IMR-90 (cell line): ENCODE measurements around the gene RAX2. TPM values are rescaled to one million over a fixed set of nuclear protein-coding genes. Genes with fewer than 3 reads are reported as not detected.

ENCODE experiments used
- ATAC-seq: fragments of 200-7000 bp; cut with Tn5 transposase; 2 replicates; pipeline ENCODE4 v1.9.1; 2020; ENCODE audit warnings: low read depth, mild to moderate bottlenecking, moderate library complexity
- BruUV-seq: library from RNA; stranded (reverse); fragments of 400-500 nt; replicated peaks from 2 replicates; lab custom pipeline; 2021; lab: Mats Ljungman, UMichigan
- CTCF ChIA-PET: fragments of 300-600 bp; formaldehyde crosslinking; extraction: SDS; loops from one replicate; lab custom pipeline; 2021; ENCODE audit warnings: antibody characterized with exemption; lab: Yijun Ruan, JAX
- POLR2A ChIA-PET: fragments of 300-600 bp; sonication (Branson Sonifier 250); formaldehyde crosslinking; loops from one replicate; lab custom pipeline; 2022; ENCODE audit warnings: antibody characterized with exemption; ENCODE audit not compliant: unreplicated experiment; lab: Charles Lee
- DNase-seq: peaks from one replicate; pipeline ENCODE4 v3.0.0; 2013
- H2AFZ ChIP-seq: replicated peaks from 2 replicates; pipeline ENCODE3; 2013; ENCODE audit warnings: low read length, mild to moderate bottlenecking; ENCODE audit not compliant: poor library complexity
- H2AK5ac ChIP-seq: 2 replicates; pipeline ENCODE4 v1.6.1; 2013; ENCODE audit warnings: low read depth, low read length, inconsistent platforms
- H2AK9ac ChIP-seq: replicated peaks from 2 replicates; pipeline ENCODE3; 2013; ENCODE audit warnings: mild to moderate bottlenecking, low read depth, low read length, moderate library complexity; ENCODE audit not compliant: poor library complexity
- H2BK120ac ChIP-seq: 2 replicates; pipeline ENCODE4 v1.6.1; 2013; ENCODE audit warnings: low read depth, low read length, inconsistent platforms
- H2BK15ac ChIP-seq: 3 replicates; pipeline ENCODE4 v1.6.1; 2013; ENCODE audit warnings: low read depth, low read length, inconsistent platforms
- H2BK20ac ChIP-seq: 2 replicates; pipeline ENCODE4 v1.6.1; 2013; ENCODE audit warnings: low read depth, mild to moderate bottlenecking, inconsistent platforms, low read length, moderate library complexity
- H2BK5ac ChIP-seq: 2 replicates; pipeline ENCODE4 v1.6.1; 2013; ENCODE audit warnings: mild to moderate bottlenecking, low read depth, low read length, inconsistent platforms; ENCODE audit not compliant: poor library complexity, severe bottlenecking
- H3K14ac ChIP-seq: replicated peaks from 2 replicates; pipeline ENCODE4 v1.6.1; 2013; ENCODE audit warnings: low read depth, low read length, inconsistent platforms
- H3K18ac ChIP-seq: 2 replicates; pipeline ENCODE4 v1.6.1; 2013; ENCODE audit warnings: low read depth, low read length, control low read depth
- H3K23ac ChIP-seq: 2 replicates; pipeline ENCODE4 v1.6.1; 2013; ENCODE audit warnings: low read depth, low read length, inconsistent platforms
- H3K27ac ChIP-seq: 2 replicates; pipeline ENCODE4 v1.5.1; 2013; ENCODE audit warnings: mild to moderate bottlenecking, control low read depth, low read length; ENCODE audit not compliant: insufficient read depth
- H3K27me3 ChIP-seq: 2 replicates; pipeline ENCODE4 v1.6.1; 2013; ENCODE audit warnings: low read length; ENCODE audit not compliant: control insufficient read depth, insufficient read depth
- H3K36me3 ChIP-seq: 2 replicates; pipeline ENCODE4 v1.6.1; 2013; ENCODE audit warnings: low read length, mixed read lengths; ENCODE audit not compliant: control insufficient read depth, insufficient read depth
- H3K4ac ChIP-seq: 2 replicates; pipeline ENCODE4 v1.6.1; 2013; ENCODE audit warnings: low read depth, low read length, inconsistent platforms
- H3K4me1 ChIP-seq: 2 replicates; pipeline ENCODE4 v1.6.1; 2013; ENCODE audit warnings: low read length, mixed read lengths; ENCODE audit not compliant: control insufficient read depth, insufficient read depth
- H3K4me2 ChIP-seq: 2 replicates; pipeline ENCODE4 v1.6.1; 2013; ENCODE audit warnings: low read depth, mild to moderate bottlenecking, control low read depth, low read length, moderate library complexity
- H3K4me3 ChIP-seq: 2 replicates; pipeline ENCODE4 v1.5.1; 2013; ENCODE audit warnings: low read depth, mild to moderate bottlenecking, control low read depth, low read length, moderate library complexity; ENCODE audit not compliant: insufficient read depth
- H3K56ac ChIP-seq: 2 replicates; pipeline ENCODE4 v1.6.1; 2013; ENCODE audit warnings: low read length, inconsistent platforms; ENCODE audit not compliant: insufficient read depth; ENCODE audit errors: extremely low read depth
- H3K79me1 ChIP-seq, 2 experiments: 2 replicates each; pipeline ENCODE4 v1.6.1; 2013; ENCODE audit warnings: low read length in 2 of 2, inconsistent platforms in 1 of 2, low read depth in 1 of 2
- H3K9ac ChIP-seq: 2 replicates; pipeline ENCODE4 v1.6.1; 2013; ENCODE audit warnings: low read depth, low read length, control low read depth
- H3K9me1 ChIP-seq: 2 replicates; pipeline ENCODE4 v1.6.1; 2013; ENCODE audit warnings: low read length, inconsistent platforms; ENCODE audit not compliant: insufficient read depth
- H3K9me3 ChIP-seq: 2 replicates; pipeline ENCODE4 v1.6.1; 2013; ENCODE audit warnings: low read length; ENCODE audit not compliant: control insufficient read depth, insufficient read depth
- H4K20me1 ChIP-seq: 2 replicates; pipeline ENCODE4 v1.6.1; 2013; ENCODE audit warnings: low read length, inconsistent platforms; ENCODE audit not compliant: insufficient read depth
- H4K5ac ChIP-seq: 2 replicates; pipeline ENCODE4 v1.6.1; 2013; ENCODE audit warnings: mild to moderate bottlenecking, low read depth, low read length, control low read depth
- H4K8ac ChIP-seq, 2 experiments: 2 replicates each; pipeline ENCODE4 v1.6.1; 2013; ENCODE audit warnings: low read depth in 2 of 2, low read length in 2 of 2, control low read depth in 1 of 2, inconsistent platforms in 1 of 2
- H4K91ac ChIP-seq: 2 replicates; pipeline ENCODE4 v1.6.1; 2013; ENCODE audit warnings: low read depth, low read length, inconsistent platforms; ENCODE audit not compliant: insufficient read depth
- BHLHE40 ChIP-seq: fragments of 150-350 bp; IDR thresholded peaks from 2 replicates; pipeline ENCODE4 v1.6.1; 2016; ENCODE audit warnings: mild to moderate bottlenecking, low read depth, low read length
- CEBPB ChIP-seq: IDR thresholded peaks from 2 replicates; pipeline ENCODE4 v1.6.1; 2012; ENCODE audit warnings: low read depth, low read length, improper control_type of control experiment
- CHD1 ChIP-seq: IDR thresholded peaks from 2 replicates; pipeline ENCODE4 v1.6.1; 2012; ENCODE audit warnings: low read depth, low read length, improper control_type of control experiment
- FOS ChIP-seq: fragments of 150-350 bp; IDR thresholded peaks from 2 replicates; pipeline ENCODE4 v1.6.1; 2016; ENCODE audit warnings: low read depth, low read length
- MAFK ChIP-seq: IDR thresholded peaks from 2 replicates; pipeline ENCODE4 v1.6.1; 2012; ENCODE audit warnings: low read depth, low read length, improper control_type of control experiment
- MAZ ChIP-seq: IDR thresholded peaks from 2 replicates; pipeline ENCODE4 v1.6.1; 2012; ENCODE audit warnings: low read depth, mild to moderate bottlenecking, low read length, improper control_type of control experiment, moderate library complexity, borderline replicate concordance
- MXI1 ChIP-seq: IDR thresholded peaks from 2 replicates; pipeline ENCODE4 v1.6.1; 2012; ENCODE audit warnings: low read depth, mild to moderate bottlenecking, low read length, moderate library complexity, borderline replicate concordance
- NFE2L2 ChIP-seq: fragments of 150-350 bp; IDR thresholded peaks from 2 replicates; pipeline ENCODE4 v1.6.1; 2016; ENCODE audit warnings: low read depth, mild to moderate bottlenecking, low read length
- POLR2A ChIP-seq: IDR thresholded peaks from 2 replicates; pipeline ENCODE4 v1.6.1; 2012; ENCODE audit warnings: mild to moderate bottlenecking, low read depth, low read length
- RAD21 ChIP-seq: IDR thresholded peaks from 2 replicates; pipeline ENCODE4 v1.6.1; 2012; ENCODE audit warnings: low read length, improper control_type of control experiment
- RCOR1 ChIP-seq: IDR thresholded peaks from 2 replicates; pipeline ENCODE4 v1.6.1; 2012; ENCODE audit warnings: mild to moderate bottlenecking, low read length, improper control_type of control experiment; ENCODE audit not compliant: insufficient replicate concordance
- RFX5 ChIP-seq: IDR thresholded peaks from 2 replicates; pipeline ENCODE4 v1.8.0; 2012; ENCODE audit warnings: low read depth, mild to moderate bottlenecking, low read length, moderate library complexity
- SMC3 ChIP-seq: fragments of 150-350 bp; IDR thresholded peaks from 2 replicates; pipeline ENCODE4 v1.6.1; 2016; ENCODE audit warnings: low read depth, mild to moderate bottlenecking, antibody characterized with exemption, low read length, moderate library complexity
- WGBS, 2 experiments: methylation state at CpG; one replicate each; pipeline versions ENCODE4 v1.1.5 to v1.1.7; 2013; ENCODE audit warnings: missing lambda C conversion rate in 2 of 2; ENCODE audit not compliant: insufficient read length in 1 of 2; ENCODE audit errors: extremely low coverage in 2 of 2; 5-methylcytosine and 5-hydroxymethylcytosine counted together
- dilution Hi-C: fragments of 300-500 bp; cut with HindIII; formaldehyde crosslinking; loops from one replicate; pipeline ENCODE4 v1.14.3; 2018; ENCODE audit warnings: low sequenced_read_pairs; ENCODE audit not compliant: unreplicated experiment
- in situ Hi-C: fragments of 300-500 bp; cut with MboI; formaldehyde crosslinking; loops from 3 replicates; pipeline ENCODE4 v1.14.3; 2019; ENCODE audit warnings: low sequenced_read_pairs, inconsistent platforms, mixed read lengths
- intact Hi-C: fragments of 100-400 bp; cut with micrococcal nuclease; formaldehyde crosslinking; loops from 2 replicates; pipeline ENCODE4 v1.10.0; 2022
- polyA plus RNA-seq, 3 experiments: library from polyadenylated mRNA; depleted of rRNA; stranded (reverse); fragments of >200 nt; gene quantifications; 2 replicates each; pipeline ENCODE4 v1.2.3, GENCODE V29; 2012; ENCODE audit warnings: low replicate concordance in 1 of 3
- total RNA-seq: library from RNA; depleted of rRNA; stranded (reverse); fragments of >200 nt; gene quantifications from 2 replicates; pipeline ENCODE4 v1.2.3, GENCODE V29; 2012
- TF ChIP-seq, protein P1 (sequence below): conservative IDR thresholded peaks from 2 replicates; pipeline ENCODE4 v1.5.1; 2012; ENCODE audit warnings: mild to moderate bottlenecking, low read depth, low read length, improper control_type of control experiment
- TF ChIP-seq, protein P2 (sequence below): fragments of 150-350 bp; IDR thresholded peaks from 2 replicates; pipeline ENCODE4 v1.6.1; 2017; ENCODE audit warnings: mild to moderate bottlenecking, antibody characterized with exemption, low read length, low read depth
- TF ChIP-seq, protein P3 (sequence below): fragments of 150-350 bp; IDR thresholded peaks from 2 replicates; pipeline ENCODE4 v1.6.1; 2016; ENCODE audit warnings: low read depth, mild to moderate bottlenecking, low read length, moderate library complexity, borderline replicate concordance

The RAX2 gene
- total and polyA plus RNA-seq, 2 of the 4 experiments (the other 2 are of a cell fraction), result not detected

DNA sequence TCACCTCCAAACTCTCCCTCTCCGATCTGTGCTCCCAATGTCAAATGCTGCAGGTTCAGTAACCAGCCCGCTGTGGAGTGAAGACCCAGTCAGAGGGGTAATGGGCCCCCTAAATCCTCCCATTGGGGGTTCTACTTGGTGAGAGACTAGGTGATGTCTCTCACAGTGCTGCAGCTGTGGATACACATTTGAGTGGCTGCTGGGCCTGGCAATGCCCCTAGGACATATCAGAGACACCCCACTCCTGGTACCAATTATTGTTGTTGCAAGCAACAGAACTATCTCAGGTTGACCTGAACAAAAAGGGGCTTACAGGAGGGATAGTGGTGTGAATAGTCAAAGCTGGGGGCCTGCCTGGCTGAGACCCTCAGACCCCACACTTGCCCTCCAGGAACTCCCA lies 9.6 kb upstream of the RAX2 start:
- Histone ChIP-seq H3K9me1 (no peaks in the 10 kb centered on the region), H3K27me3 (peaks cover 16% of the 10 kb centered on the region), H2AFZ (no peak overlapping the region), H4K91ac (no peak overlapping the region), H3K18ac (no peak overlapping the region), H2AK5ac (no peak overlapping the region), H2BK15ac (no peak overlapping the region), H3K4me1 (no peaks in the 10 kb centered on the region), H2BK5ac (no peak overlapping the region), H3K79me1 (no peaks in the 10 kb centered on the region), H3K9me3 (peaks cover 24% of the 10 kb centered on the region), H3K9ac (no peak overlapping the region), H3K4me3 (no peak overlapping the region), H3K4me2 (no peak overlapping the region), H3K27ac (no peak overlapping the region), H4K8ac (no peak overlapping the region), H3K23ac (no peak overlapping the region), H2BK120ac (no peak overlapping the region), H3K56ac (no peak overlapping the region), H3K36me3 (no peaks in the 10 kb centered on the region), H3K4ac (no peak overlapping the region), H2BK20ac (no peak overlapping the region), H2AK9ac (no peak overlapping the region), H4K20me1 (no peaks in the 10 kb centered on the region), H3K14ac (no peak overlapping the region), H4K5ac (no peak overlapping the region)
- in situ Hi-C loops (no loop called here), dilution Hi-C loops (no loop called here), intact Hi-C loops (no loop called here)
- ChIA-PET CTCF (no interaction called here), POLR2A (no interaction called here)
- WGBS, 2 experiments, result no CpG with 5 or more reads among the region's 2 CpGs
- TF ChIP-seq RAD21, result no peak
- TF ChIP-seq SMC3, result no peak
- no peak for TF ChIP-seq CEBPB
- TF ChIP-seq RFX5, result no peak
- no peak for TF ChIP-seq POLR2A
- TF ChIP-seq FOS, result no peak
- TF ChIP-seq RCOR1, result no peak
- no peak for TF ChIP-seq MAFK
- TF ChIP-seq CHD1, result no peak
- TF ChIP-seq, protein P1, sequence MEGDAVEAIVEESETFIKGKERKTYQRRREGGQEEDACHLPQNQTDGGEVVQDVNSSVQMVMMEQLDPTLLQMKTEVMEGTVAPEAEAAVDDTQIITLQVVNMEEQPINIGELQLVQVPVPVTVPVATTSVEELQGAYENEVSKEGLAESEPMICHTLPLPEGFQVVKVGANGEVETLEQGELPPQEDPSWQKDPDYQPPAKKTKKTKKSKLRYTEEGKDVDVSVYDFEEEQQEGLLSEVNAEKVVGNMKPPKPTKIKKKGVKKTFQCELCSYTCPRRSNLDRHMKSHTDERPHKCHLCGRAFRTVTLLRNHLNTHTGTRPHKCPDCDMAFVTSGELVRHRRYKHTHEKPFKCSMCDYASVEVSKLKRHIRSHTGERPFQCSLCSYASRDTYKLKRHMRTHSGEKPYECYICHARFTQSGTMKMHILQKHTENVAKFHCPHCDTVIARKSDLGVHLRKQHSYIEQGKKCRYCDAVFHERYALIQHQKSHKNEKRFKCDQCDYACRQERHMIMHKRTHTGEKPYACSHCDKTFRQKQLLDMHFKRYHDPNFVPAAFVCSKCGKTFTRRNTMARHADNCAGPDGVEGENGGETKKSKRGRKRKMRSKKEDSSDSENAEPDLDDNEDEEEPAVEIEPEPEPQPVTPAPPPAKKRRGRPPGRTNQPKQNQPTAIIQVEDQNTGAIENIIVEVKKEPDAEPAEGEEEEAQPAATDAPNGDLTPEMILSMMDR, result no peak
- no peak for TF ChIP-seq MXI1
- TF ChIP-seq, protein P2, sequence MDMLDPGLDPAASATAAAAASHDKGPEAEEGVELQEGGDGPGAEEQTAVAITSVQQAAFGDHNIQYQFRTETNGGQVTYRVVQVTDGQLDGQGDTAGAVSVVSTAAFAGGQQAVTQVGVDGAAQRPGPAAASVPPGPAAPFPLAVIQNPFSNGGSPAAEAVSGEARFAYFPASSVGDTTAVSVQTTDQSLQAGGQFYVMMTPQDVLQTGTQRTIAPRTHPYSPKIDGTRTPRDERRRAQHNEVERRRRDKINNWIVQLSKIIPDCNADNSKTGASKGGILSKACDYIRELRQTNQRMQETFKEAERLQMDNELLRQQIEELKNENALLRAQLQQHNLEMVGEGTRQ, result no peak
- no peak for TF ChIP-seq BHLHE40
- TF ChIP-seq MAZ, result no peak
- TF ChIP-seq, protein P3, sequence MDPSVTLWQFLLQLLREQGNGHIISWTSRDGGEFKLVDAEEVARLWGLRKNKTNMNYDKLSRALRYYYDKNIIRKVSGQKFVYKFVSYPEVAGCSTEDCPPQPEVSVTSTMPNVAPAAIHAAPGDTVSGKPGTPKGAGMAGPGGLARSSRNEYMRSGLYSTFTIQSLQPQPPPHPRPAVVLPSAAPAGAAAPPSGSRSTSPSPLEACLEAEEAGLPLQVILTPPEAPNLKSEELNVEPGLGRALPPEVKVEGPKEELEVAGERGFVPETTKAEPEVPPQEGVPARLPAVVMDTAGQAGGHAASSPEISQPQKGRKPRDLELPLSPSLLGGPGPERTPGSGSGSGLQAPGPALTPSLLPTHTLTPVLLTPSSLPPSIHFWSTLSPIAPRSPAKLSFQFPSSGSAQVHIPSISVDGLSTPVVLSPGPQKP, result no peak
- no peak for TF ChIP-seq NFE2L2
- DNase-seq, result no peak
- BruUV-seq, result no TSS peak
- no peak for ATAC-seq
